ENCODE results near the gene PAK1. TPM values are rescaled to one million over a fixed set of nuclear protein-coding genes. Genes with fewer than 3 reads are reported as not detected.

Gene PAK1
- total RNA-seq, 1 donor from 2014 or later, result 58.3 TPM

GRCh38 chr11:77371646-77372045 lies 102.2 kb downstream of the PAK1 start:
- H3K4me1 Mint-ChIP-seq (ENCODE audit: unreplicated experiment), result peaks cover 5% of the 10 kb centered on the region
- H3K27ac Mint-ChIP-seq (ENCODE audit: unreplicated experiment), result no peak overlapping the region
- TF ChIP-seq, protein P1, sequence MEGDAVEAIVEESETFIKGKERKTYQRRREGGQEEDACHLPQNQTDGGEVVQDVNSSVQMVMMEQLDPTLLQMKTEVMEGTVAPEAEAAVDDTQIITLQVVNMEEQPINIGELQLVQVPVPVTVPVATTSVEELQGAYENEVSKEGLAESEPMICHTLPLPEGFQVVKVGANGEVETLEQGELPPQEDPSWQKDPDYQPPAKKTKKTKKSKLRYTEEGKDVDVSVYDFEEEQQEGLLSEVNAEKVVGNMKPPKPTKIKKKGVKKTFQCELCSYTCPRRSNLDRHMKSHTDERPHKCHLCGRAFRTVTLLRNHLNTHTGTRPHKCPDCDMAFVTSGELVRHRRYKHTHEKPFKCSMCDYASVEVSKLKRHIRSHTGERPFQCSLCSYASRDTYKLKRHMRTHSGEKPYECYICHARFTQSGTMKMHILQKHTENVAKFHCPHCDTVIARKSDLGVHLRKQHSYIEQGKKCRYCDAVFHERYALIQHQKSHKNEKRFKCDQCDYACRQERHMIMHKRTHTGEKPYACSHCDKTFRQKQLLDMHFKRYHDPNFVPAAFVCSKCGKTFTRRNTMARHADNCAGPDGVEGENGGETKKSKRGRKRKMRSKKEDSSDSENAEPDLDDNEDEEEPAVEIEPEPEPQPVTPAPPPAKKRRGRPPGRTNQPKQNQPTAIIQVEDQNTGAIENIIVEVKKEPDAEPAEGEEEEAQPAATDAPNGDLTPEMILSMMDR (IDR thresholded peaks at IDR 0.05; ENCODE audit: unreplicated experiment), result no peak
- DNase-seq (ENCODE audit: low spot score), result no peak
- H3K36me3 Mint-ChIP-seq (ENCODE audit: low read depth, unreplicated experiment), result no peaks in the 10 kb centered on the region
- H3K9me3 Mint-ChIP-seq (ENCODE audit: unreplicated experiment), result no peaks in the 10 kb centered on the region
- no peak overlapping the region for H3K4me3 Mint-ChIP-seq (ENCODE audit: unreplicated experiment)
- H3K27me3 Mint-ChIP-seq (ENCODE audit: unreplicated experiment), result no peaks in the 10 kb centered on the region

GRCh38 chr11:77370217-77370616 lies 103.7 kb downstream of the PAK1 start:
- no peak for DNase-seq (ENCODE audit: low spot score)
- Mint-ChIP-seq H3K27ac (ENCODE audit: unreplicated experiment) (no peak overlapping the region), H3K9me3 (ENCODE audit: unreplicated experiment) (no peaks in the 10 kb centered on the region), H3K36me3 (ENCODE audit: low read depth, unreplicated experiment) (no peaks in the 10 kb centered on the region), H3K27me3 (ENCODE audit: unreplicated experiment) (no peaks in the 10 kb centered on the region), H3K4me3 (ENCODE audit: unreplicated experiment) (no peak overlapping the region), H3K4me1 (ENCODE audit: unreplicated experiment) (peaks cover 5% of the 10 kb centered on the region)
- TF ChIP-seq, protein P1 (IDR thresholded peaks at IDR 0.05; ENCODE audit: unreplicated experiment), result no peak

DNA sequence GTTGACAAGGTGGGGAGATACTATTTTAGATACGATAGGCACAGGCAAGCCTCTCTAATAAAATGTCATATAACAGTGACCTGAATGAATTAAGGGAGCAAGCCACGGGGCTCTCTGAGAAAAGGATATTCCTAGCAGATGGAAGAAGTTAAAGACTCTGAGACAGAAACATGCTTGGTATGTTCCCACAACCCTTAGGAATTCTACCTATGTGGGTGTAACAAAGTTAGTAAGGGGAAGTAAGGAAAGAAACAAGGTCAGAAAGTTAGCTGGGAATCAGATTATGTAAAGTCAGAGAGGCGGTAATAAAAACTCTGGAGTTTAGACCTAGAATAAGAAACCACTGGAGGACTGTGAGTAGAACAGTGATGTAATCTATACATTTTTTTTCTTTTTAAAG lies 112.7 kb downstream of the PAK1 start:
- no peak for DNase-seq (ENCODE audit: low spot score)
- TF ChIP-seq, protein P1 (IDR thresholded peaks at IDR 0.05; ENCODE audit: unreplicated experiment), result no peak
- Mint-ChIP-seq H3K9me3 (ENCODE audit: unreplicated experiment) (no peaks in the 10 kb centered on the region), H3K36me3 (ENCODE audit: low read depth, unreplicated experiment) (no peaks in the 10 kb centered on the region), H3K27ac (ENCODE audit: unreplicated experiment) (no peak overlapping the region), H3K4me3 (ENCODE audit: unreplicated experiment) (no peak overlapping the region), H3K4me1 (ENCODE audit: unreplicated experiment) (no peaks in the 10 kb centered on the region), H3K27me3 (ENCODE audit: unreplicated experiment) (no peaks in the 10 kb centered on the region)

DNA sequence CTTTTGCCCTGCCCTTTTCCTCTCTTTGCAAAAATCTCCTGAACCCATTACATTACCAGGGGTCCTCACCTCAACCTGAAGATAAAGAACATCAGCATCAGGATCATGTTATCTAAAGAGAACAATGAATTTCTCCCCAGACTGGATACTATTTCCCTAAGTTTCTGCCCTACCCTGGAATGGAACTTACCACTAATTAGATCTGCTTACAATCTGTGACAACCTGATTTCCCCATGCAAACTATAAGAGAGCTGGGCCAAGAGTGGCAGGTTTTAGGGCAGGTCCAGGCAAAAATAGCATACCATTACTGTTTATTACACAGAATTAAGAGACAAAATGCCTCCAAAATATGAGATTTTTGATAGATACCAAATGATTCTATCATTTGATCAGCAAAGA lies 114.4 kb downstream of the PAK1 start:
- Mint-ChIP-seq H3K27me3 (ENCODE audit: unreplicated experiment) (no peaks in the 10 kb centered on the region), H3K27ac (ENCODE audit: unreplicated experiment) (no peak overlapping the region), H3K9me3 (ENCODE audit: unreplicated experiment) (no peaks in the 10 kb centered on the region), H3K36me3 (ENCODE audit: low read depth, unreplicated experiment) (no peaks in the 10 kb centered on the region), H3K4me1 (ENCODE audit: unreplicated experiment) (no peaks in the 10 kb centered on the region), H3K4me3 (ENCODE audit: unreplicated experiment) (no peak overlapping the region)
- no peak for DNase-seq (ENCODE audit: low spot score)
- TF ChIP-seq, protein P1 (IDR thresholded peaks at IDR 0.05; ENCODE audit: unreplicated experiment), result no peak

GRCh38 chr11:77353131-77353530 lies 120.8 kb downstream of the PAK1 start:
- no peaks in the 10 kb centered on the region for H3K9me3 Mint-ChIP-seq (ENCODE audit: unreplicated experiment)
- H3K36me3 Mint-ChIP-seq (ENCODE audit: low read depth, unreplicated experiment), result no peaks in the 10 kb centered on the region
- H3K4me1 Mint-ChIP-seq (ENCODE audit: unreplicated experiment), result peaks cover 5% of the 10 kb centered on the region
- H3K4me3 Mint-ChIP-seq (ENCODE audit: unreplicated experiment), result no peak overlapping the region
- no peak for DNase-seq (ENCODE audit: low spot score)
- H3K27ac Mint-ChIP-seq (ENCODE audit: unreplicated experiment), result no peak overlapping the region
- TF ChIP-seq, protein P1 (IDR thresholded peaks at IDR 0.05; ENCODE audit: unreplicated experiment), result no peak
- H3K27me3 Mint-ChIP-seq (ENCODE audit: unreplicated experiment), result no peaks in the 10 kb centered on the region
